ENCODE data around the gene PSME4. TPM values are rescaled to one million over a fixed set of nuclear protein-coding genes. Genes with fewer than 3 reads are reported as not detected.
"Not testable (repeated sequence)": the region's sequence is repeated elsewhere in the genome, so short reads cannot be mapped to it uniquely, and the experiment has no call there.

The PSME4 gene
- polyA plus RNA-seq, 3 donors = 2.1 to 17.7 (median 3.1) TPM

GRCh38 chr2:53826030-53826410 lies 144.8 kb downstream of the PSME4 start:
- Histone ChIP-seq H2AFZ (ENCODE audit: insufficient read depth, low read depth, low read length, poor library complexity, severe bottlenecking) (no peak overlapping the region), H3K9ac (ENCODE audit: insufficient read depth, low read length, poor library complexity, severe bottlenecking) (no peak overlapping the region), H3K9me3 (replicated peaks in 1 of 2; ENCODE audit: control insufficient read depth in 1 of 2, insufficient read depth in 1 of 2, low read length in 2 of 2) (no peaks in the 10 kb centered on the region), H3K27me3 (ENCODE audit: control insufficient read depth in 2 of 2, insufficient read depth in 2 of 2, low read length in 2 of 2) (no peaks in the 10 kb centered on the region), H3K4me1 (ENCODE audit: control insufficient read depth in 1 of 2, insufficient read depth in 2 of 2, low read length in 2 of 2) (no peaks in the 10 kb centered on the region), H3K27ac (ENCODE audit: low read depth in 1 of 2, low read length in 2 of 2) (no peak overlapping the region), H3K79me2 (ENCODE audit: insufficient read depth, low read length) (no peaks in the 10 kb centered on the region), H3K36me3 (replicated peaks in 1 of 2; ENCODE audit: control insufficient read depth in 1 of 2, insufficient read depth in 2 of 2, low read length in 2 of 2) (no peaks in the 10 kb centered on the region), H3K4me3 (replicated peaks in 1 of 3; ENCODE audit: low read depth in 2 of 3, low read length in 3 of 3) (no peak overlapping the region), H4K20me1 (ENCODE audit: insufficient read depth, low read length) (no peaks in the 10 kb centered on the region), H3K4me2 (replicated peaks; ENCODE audit: extremely low read depth, low read length, poor library complexity, severe bottlenecking) (no peak overlapping the region)
- Mint-ChIP-seq H3K4me3 (no peak overlapping the region), H3K9me3 (peaks cover 0 to 1% (median 0%) of the 10 kb centered on the region in 7 donors), H3K4me1 (no peaks in the 10 kb centered on the region), H3K27me3 (ENCODE audit: low read depth in 3 of 3) (peaks cover 0 to 4% (median 0%) of the 10 kb centered on the region in 3 donors), H3K36me3 (peaks cover 2 to 6% of the 10 kb centered on the region in 2 donors), H3K27ac (no peak overlapping the region)
- intact Hi-C loops (cut with micrococcal nuclease) = no loop called here
- DNase-seq = no peak
- no peak for TF ChIP-seq CTCF (IDR thresholded peaks at IDR 0.05)
- no CpG with 5 or more reads among the region's 1 CpG for WGBS (ENCODE audit: insufficient coverage)

GRCh38 chr2:53823639-53824038 lies 147.2 kb downstream of the PSME4 start:
- DNase-seq; intact Hi-C loops (cut with micrococcal nuclease); H3K4me1 Mint-ChIP-seq: not testable (repeated sequence)

More at GRCh38 chr2:53823639-53824038, 147.2 kb downstream of the PSME4 start:
- not testable (repeated sequence) for H3K27ac Mint-ChIP-seq; H3K4me1 ChIP-seq (ENCODE audit: control insufficient read depth in 1 of 2, insufficient read depth in 2 of 2, low read length in 2 of 2); H2AFZ ChIP-seq (ENCODE audit: insufficient read depth, low read depth, low read length, poor library complexity, severe bottlenecking); H3K27me3 ChIP-seq (ENCODE audit: control insufficient read depth in 2 of 2, insufficient read depth in 2 of 2, low read length in 2 of 2); H3K27ac ChIP-seq (ENCODE audit: low read depth in 1 of 2, low read length in 2 of 2); H3K79me2 ChIP-seq (ENCODE audit: insufficient read depth, low read length); H3K9me3 Mint-ChIP-seq; H3K4me2 ChIP-seq (replicated peaks; ENCODE audit: extremely low read depth, low read length, poor library complexity, severe bottlenecking); H3K4me3 ChIP-seq (replicated peaks in 1 of 3; ENCODE audit: low read depth in 2 of 3, low read length in 3 of 3); H3K4me3 Mint-ChIP-seq; H3K9me3 ChIP-seq (replicated peaks in 1 of 2; ENCODE audit: control insufficient read depth in 1 of 2, insufficient read depth in 1 of 2, low read length in 2 of 2); H4K20me1 ChIP-seq (ENCODE audit: insufficient read depth, low read length); H3K9ac ChIP-seq (ENCODE audit: insufficient read depth, low read length, poor library complexity, severe bottlenecking); H3K27me3 Mint-ChIP-seq (ENCODE audit: low read depth in 3 of 3)
- 98% methylated on average over 5 of the region's 9 CpGs for WGBS (ENCODE audit: insufficient coverage)
- H3K36me3 Mint-ChIP-seq = peaks cover 10 to 20% of the 10 kb centered on the region in 2 donors
- peaks cover 10 to 16% of the 10 kb centered on the region in 2 donors for H3K36me3 ChIP-seq (replicated peaks in 1 of 2; ENCODE audit: control insufficient read depth in 1 of 2, insufficient read depth in 2 of 2, low read length in 2 of 2)
